Bronchial epithelial cell (primary cell): ENCODE measurements around the gene MACROH2A2. TPM values are rescaled to one million over a fixed set of nuclear protein-coding genes. Genes with fewer than 3 reads are reported as not detected.

ENCODE experiments used
- DNase-seq: peaks from one replicate; pipeline ENCODE4 v3.0.0-alpha.2; 2010; ENCODE audit warnings: low read depth
- FAIRE-seq: peaks from 2 replicates; lab custom pipeline; 2011; peaks lifted over from hg19 to GRCh38; lab: Jason Lieb, UNC
- H3K27me3 ChIP-seq: 2 replicates; pipeline ENCODE4 v1.5.1; 2011; ENCODE audit warnings: low read length; ENCODE audit not compliant: control insufficient read depth, insufficient read depth
- H3K36me3 ChIP-seq: 2 replicates; pipeline ENCODE4 v1.5.1; 2011; ENCODE audit warnings: low read length; ENCODE audit not compliant: control insufficient read depth, insufficient read depth
- H3K4me3 ChIP-seq: 2 replicates; pipeline ENCODE4 v1.5.1; 2011; ENCODE audit warnings: mild to moderate bottlenecking, low read depth, low read length, control low read depth
- CTCF ChIP-seq: IDR thresholded peaks from 2 replicates; pipeline ENCODE4 v1.5.1; 2011; ENCODE audit warnings: mild to moderate bottlenecking, moderate library complexity, low read length, control low read depth, inconsistent platforms; ENCODE audit not compliant: insufficient read depth, severe bottlenecking
- total RNA-seq: library from RNA; depleted of rRNA; stranded (reverse); fragments of >200 nt; gene quantifications from 2 replicates; pipeline ENCODE4 v1.2.1, GENCODE V29; 2014

The MACROH2A2 gene
- total RNA-seq, 1 donor from 2014 or later, result 11.3 TPM

- FAIRE-seq (no peak), DNase-seq (no peak)
- Histone ChIP-seq H3K4me3 (no peak overlapping the region), H3K27me3 (no peaks in the 10 kb centered on the region), H3K36me3 (peaks cover 11% of the 10 kb centered on the region)
- no peak for TF ChIP-seq CTCF
Observed at GRCh38 chr10:70117646-70118045, 65.0 kb downstream of the MACROH2A2 start.

- peaks cover 8% of the 10 kb centered on the region for H3K36me3 ChIP-seq
- FAIRE-seq (no peak), DNase-seq (peak; percentile 15)
Observed at GRCh38 chr10:70118196-70118595, 65.5 kb downstream of the MACROH2A2 start.

GRCh38 chr10:70119197-70119596, 66.6 kb downstream of the MACROH2A2 start:
- DNase-seq (no peak), FAIRE-seq (no peak)
- TF ChIP-seq CTCF, result no peak
- no peaks in the 10 kb centered on the region for H3K27me3 ChIP-seq
- H3K36me3 ChIP-seq, result peaks cover 7% of the 10 kb centered on the region
- H3K4me3 ChIP-seq, result no peak overlapping the region

More at GRCh38 chr10:70118196-70118595, 65.5 kb downstream of the MACROH2A2 start:
- no peak for TF ChIP-seq CTCF
- Histone ChIP-seq H3K27me3 (no peaks in the 10 kb centered on the region), H3K4me3 (no peak overlapping the region)

GRCh38 chr10:70119623-70120022, 67.0 kb downstream of the MACROH2A2 start:
- no peak for DNase-seq

GRCh38 chr10:70120417-70120816, 67.8 kb downstream of the MACROH2A2 start:
- Histone ChIP-seq H3K36me3 (peaks cover 2% of the 10 kb centered on the region), H3K4me3 (no peak overlapping the region), H3K27me3 (no peaks in the 10 kb centered on the region)
- TF ChIP-seq CTCF, result no peak
- DNase-seq (no peak), FAIRE-seq (no peak)

More at GRCh38 chr10:70119623-70120022, 67.0 kb downstream of the MACROH2A2 start:
- no peak for TF ChIP-seq CTCF
- FAIRE-seq, result no peak
- H3K4me3 ChIP-seq, result no peak overlapping the region
- H3K27me3 ChIP-seq, result no peaks in the 10 kb centered on the region
- H3K36me3 ChIP-seq, result peaks cover 7% of the 10 kb centered on the region
